HL-60/S4 treated with retinoic acid at 250 ng/mL for 4 days and 3 days (cell line): ENCODE measurements around the gene LRRC8C.

Experiments
- in situ Hi-C: fragments of 300-500 bp; cut with MboI; formaldehyde crosslinking; loops from 2 replicates; pipeline ENCODE4 v1.7.0; 2022; ENCODE audit warnings: low sequenced_read_pairs

Gene LRRC8C

DNA sequence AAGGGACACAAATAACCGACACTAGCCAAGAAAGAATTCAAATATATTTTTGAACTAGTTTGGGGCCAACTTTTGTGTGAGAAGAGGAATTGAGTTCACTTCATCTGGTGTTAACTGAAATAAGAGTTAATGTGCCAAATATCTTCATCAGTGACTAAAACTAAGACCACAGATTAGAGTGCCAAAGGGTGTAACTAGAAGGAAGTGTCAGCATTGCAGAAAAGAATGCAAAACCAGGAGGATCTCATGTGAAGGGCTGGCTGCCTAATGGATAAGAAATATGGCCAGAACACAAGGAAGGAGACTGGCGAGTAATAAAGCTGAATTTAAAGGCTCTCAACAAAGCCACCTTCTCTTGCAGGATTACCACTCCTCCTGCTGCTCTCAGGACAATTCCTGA is 126.1 kb downstream of the LRRC8C start:
- in situ Hi-C loops = loop anchor here (25.0 kb wide), 2 partner anchors 122 to 272 kb away; partner anchors contain the start of gene LRRC8C

DNA sequence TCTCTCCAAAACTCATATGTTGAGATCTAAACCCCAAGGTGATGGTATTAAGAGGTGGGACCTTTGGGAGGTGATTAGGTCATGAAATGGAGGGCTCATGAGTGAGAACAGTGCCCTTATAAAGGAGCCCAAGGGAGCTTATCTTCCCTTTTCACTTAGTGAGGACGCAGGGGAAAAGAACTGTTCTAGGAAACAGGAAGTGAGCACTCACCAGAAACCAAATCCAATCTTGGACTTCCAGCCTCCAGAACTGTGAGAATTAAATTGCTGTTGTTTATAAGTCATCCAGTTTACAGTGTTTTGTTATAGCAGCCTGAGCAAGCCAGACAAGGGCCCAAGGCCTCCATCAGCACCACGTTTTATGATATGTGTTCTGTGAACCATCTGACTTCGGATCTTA is 127.6 kb downstream of the LRRC8C start:
- in situ Hi-C loops = loop anchor here (25.0 kb wide), 2 partner anchors 123 to 273 kb away; partner anchors contain the start of gene LRRC8C

DNA sequence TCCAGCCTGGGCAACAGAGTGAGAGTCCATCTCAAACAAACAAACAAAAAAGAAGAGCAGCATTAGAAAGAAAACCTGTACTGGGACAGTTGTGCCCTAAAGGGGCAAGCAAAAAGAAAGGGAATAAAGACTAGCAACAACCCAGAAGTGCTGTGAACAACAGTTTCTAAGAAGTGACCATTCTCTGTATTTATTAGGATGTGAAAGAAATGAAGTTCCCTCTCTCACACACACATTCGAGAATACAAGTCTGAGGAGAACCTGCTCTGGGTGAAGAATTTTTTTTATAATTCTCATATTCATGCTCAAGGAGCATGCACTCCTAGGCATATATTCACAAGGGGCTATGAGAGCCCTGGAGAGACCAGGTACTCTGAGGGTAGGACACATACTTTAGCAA is 128.4 kb downstream of the LRRC8C start:
- in situ Hi-C loops = loop anchor here (25.0 kb wide), 2 partner anchors 124 to 274 kb away; partner anchors contain the start of gene LRRC8C

DNA sequence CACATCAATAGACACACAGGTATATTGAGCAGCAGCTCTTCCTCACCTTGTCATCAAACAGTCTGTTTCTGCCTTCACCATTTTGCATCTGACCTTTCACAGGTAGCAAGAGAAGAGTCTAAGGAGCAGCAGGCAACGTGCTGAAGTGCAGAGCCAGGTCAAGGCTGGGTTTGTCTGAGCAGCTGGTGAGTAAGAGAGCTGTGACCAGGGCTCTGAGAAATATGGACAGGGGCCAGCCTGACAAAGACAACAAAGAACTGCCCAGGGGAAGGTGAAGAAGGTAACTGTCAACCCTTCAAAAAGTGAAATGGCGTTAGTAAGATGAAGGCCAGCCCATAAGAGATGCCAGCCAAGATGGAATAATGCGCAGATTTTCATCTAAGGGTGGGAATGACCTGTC is 129.0 kb downstream of the LRRC8C start:
- in situ Hi-C loops = loop anchor here (25.0 kb wide), 2 partner anchors 125 to 275 kb away; partner anchors contain the start of gene LRRC8C

DNA sequence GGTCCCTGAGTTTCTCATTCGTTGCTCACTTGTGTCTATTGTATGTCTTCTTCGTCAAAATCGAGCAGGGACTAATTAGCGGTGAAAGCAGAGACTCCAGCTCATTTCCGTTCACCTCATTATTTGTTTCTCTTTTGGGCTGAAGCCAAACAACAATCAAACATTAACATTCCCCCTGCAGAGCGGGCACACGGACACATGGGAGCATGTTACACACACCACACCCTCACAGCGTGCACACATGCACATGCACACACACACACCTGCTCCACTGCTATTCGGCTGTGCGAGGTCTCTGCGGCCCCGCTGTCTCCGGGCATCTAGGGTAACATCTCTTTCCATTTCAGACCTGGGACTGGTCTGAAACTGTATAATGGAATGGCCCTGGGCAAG is 129.5 kb downstream of the LRRC8C start:
- in situ Hi-C loops = loop anchor here (25.0 kb wide), 2 partner anchors 125 to 275 kb away; partner anchors contain the start of gene LRRC8C

DNA sequence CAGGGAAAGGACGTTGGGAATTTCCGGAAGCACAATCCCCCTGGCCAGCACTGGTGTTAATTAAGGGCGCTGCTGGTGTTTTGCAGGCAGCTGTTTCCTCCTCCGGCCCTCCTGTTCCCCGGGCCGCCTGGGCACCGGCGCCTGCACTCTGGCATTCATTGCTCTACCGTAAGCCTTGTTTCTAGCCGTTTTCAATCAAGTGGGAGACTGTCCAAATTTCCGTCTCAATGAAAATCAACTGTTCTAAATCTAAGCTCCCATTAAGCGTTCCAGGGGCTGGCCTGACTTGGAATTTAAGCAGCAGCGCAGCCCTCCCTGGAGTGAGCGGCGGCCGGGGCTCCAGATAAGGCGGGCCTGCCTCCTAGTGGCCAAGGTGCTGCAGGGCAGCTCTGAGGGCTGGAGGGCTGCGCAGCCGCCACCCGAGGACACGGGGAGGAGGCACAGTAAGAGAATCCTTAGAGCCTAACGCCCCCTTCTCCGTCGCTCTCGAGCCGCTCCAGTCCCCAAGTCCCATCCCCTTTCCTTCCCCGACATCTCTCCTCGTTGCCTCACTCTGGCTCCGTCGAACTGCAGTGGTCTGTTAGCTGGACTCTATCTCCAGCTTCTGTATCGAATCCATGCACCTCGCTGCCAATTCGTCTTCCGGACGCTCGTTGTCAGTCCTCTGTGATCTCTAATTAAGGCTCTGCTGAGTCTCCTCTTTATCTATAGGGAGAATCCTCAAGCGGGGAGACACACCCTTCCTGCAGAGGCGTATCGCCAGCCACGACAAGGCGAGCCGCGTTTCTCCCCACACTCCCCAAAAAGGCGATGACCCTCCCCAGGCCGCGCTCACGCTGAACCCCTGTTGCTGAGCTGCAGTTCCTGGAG is 130.1 kb downstream of the LRRC8C start:
- in situ Hi-C loops = loop anchor here (25.0 kb wide), 2 partner anchors 126 to 276 kb away; partner anchors contain the start of gene LRRC8C

DNA sequence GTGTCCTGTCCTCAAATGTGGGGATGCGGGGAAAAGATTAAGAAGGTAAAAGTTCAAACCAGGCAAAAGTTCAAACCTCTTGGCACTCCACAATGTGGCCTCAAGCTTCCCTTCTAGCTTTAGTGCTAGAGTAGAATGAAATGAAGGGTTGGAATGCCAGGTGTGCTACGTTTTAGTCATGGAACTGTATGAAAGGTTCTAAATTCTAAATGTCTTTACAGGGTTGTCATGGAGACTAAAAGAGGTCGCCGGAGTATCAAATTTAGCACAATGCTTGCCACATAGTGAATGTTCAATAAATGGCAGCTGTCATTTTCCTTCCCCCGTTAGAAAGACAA is 130.7 kb downstream of the LRRC8C start:
- in situ Hi-C loops = loop anchor here (25.0 kb wide), 2 partner anchors 126 to 276 kb away; partner anchors contain the start of gene LRRC8C

DNA sequence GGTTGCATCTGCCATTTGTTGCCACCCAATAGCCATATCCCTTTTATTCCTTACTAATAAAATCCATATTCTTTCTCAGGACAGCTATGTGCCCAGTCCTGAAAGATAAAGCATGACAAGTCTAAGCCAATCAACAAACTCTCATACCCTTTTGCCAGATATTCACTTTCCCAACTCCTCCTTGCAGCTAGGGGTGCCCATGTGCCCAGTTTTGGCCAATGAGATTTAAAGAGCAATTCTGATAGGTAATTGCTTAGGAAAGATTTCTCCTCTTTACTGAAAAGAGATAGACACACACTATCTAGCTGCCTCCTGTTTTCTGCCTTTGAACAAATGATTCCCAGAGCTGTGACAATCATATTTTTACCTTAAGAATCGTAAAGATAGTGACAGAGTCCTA is 132.9 kb downstream of the LRRC8C start:
- in situ Hi-C loops = loop anchor here (25.0 kb wide), 2 partner anchors 128 to 278 kb away; partner anchors contain the start of gene LRRC8C

DNA sequence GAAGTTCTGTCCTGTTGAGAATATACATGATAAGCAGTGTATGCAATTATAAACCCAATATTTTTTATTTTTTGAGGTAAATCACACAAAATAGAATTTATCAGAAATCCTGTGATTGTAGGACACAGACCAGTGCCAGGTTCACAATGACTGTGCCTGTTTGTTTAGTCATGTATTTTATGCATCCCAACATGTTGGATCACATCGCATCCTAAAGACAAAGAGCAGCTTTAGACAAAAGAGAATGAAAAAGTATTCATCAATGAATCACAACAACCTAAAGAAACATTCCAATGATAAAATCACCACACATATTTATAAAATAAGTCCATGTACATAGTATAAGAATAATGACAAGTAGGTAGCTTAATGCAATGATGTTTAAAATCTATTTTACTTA is 134.7 kb downstream of the LRRC8C start:
- in situ Hi-C loops = loop anchor here (25.0 kb wide), 2 partner anchors 130 to 280 kb away; partner anchors contain the start of gene LRRC8C
